Measurements from ENCODE around the gene PLXNA1. TPM values are rescaled to one million over a fixed set of nuclear protein-coding genes. Genes with fewer than 3 reads are reported as not detected.

Gene PLXNA1
- total RNA-seq, 1 experiment from 2014 or later: 30.3 TPM

DNA sequence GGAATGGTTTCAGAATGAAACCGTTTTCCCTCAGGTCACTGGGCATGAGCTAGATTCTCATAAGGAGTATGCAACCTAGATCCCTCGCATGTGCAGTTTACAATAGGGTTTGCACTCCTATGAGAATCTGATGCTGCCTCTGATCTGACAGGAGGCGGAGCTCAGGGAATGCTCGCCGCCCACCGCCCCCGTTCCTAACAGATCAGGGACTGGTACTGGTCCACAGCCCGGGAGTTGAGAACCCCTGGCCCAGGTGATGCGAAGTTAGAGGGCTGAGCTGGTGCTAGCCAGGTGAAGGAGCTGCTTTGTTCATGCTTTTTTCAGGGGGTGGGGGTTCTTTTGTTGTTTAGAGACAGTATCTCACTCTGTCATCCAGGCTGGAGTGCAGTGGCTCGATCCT is 15.5 kb upstream of the PLXNA1 start:
- no peak overlapping the region for H3K4me3 ChIP-seq (replicated peaks in 1 of 2; ENCODE audit: low read depth in 1 of 2, low read length in 2 of 2)
- ChIA-PET RAD21 (ENCODE audit: low non-redundant PET in 1 of 2, low total read pairs in 2 of 2, uncharacterized antibody in 2 of 2, unreplicated experiment in 2 of 2) (no interaction called here), CTCF (no interaction called here), POLR2A (no interaction called here)
- H3K4me2 ChIP-seq (ENCODE audit: low read length): no peak overlapping the region
- no TSS peak for BruUV-seq (replicated peaks)
- intact Hi-C loops (cut with micrococcal nuclease): no loop called here
- H2AFZ ChIP-seq (ENCODE audit: low read depth, low read length, poor library complexity, severe bottlenecking): no peak overlapping the region
- H3K9me3 ChIP-seq (ENCODE audit: control insufficient read depth in 1 of 2, insufficient read depth in 1 of 2, low read depth in 1 of 2, low read length in 2 of 2): no peaks in the 10 kb centered on the region
- H3K9me2 ChIP-seq (ENCODE audit: insufficient read depth): no peaks in the 10 kb centered on the region
- no peaks in the 10 kb centered on the region for H3K79me2 ChIP-seq (ENCODE audit: insufficient read depth, low read length)
- no peak overlapping the region for H3K27ac ChIP-seq (ENCODE audit: low read depth, low read length)
- no peak overlapping the region for H3K9ac ChIP-seq (ENCODE audit: low read length)
- no peaks in the 10 kb centered on the region for H4K20me1 ChIP-seq (ENCODE audit: insufficient read depth)
- TF ChIP-seq ELF1 (IDR thresholded peaks at IDR 0.05; ENCODE audit: borderline replicate concordance, low read depth) (no peak), REST (IDR thresholded peaks at IDR 0.05; ENCODE audit: low read depth) (no peak), ZNF274 (IDR thresholded peaks at IDR 0.05; ENCODE audit: low read depth, low read length) (no peak), CEBPB (IDR thresholded peaks at IDR 0.05; ENCODE audit: low read depth) (no peak), RAD21 (IDR thresholded peaks at IDR 0.05; ENCODE audit: low read depth) (no peak), EGR1 (IDR thresholded peaks at IDR 0.05; ENCODE audit: low read depth) (no peak), SIN3A (IDR thresholded peaks at IDR 0.05; ENCODE audit: low read depth) (no peak), EZH2 (IDR thresholded peaks at IDR 0.05) (no peak), ZFX (IDR thresholded peaks at IDR 0.05) (no peak), CTCF (IDR thresholded peaks at IDR 0.05 in 2 of 3, conservative IDR thresholded peaks at IDR 0.05 in 1 of 3; ENCODE audit: borderline replicate concordance in 1 of 3, insufficient read depth in 1 of 3, low read depth in 2 of 3, low read length in 2 of 3) (no peak), ZBTB33 (IDR thresholded peaks at IDR 0.05; ENCODE audit: extremely low read depth, insufficient replicate concordance, low read length) (no peak), TCF7L2 (IDR thresholded peaks at IDR 0.05; ENCODE audit: borderline replicate concordance, extremely low read depth, insufficient read depth, insufficient read length) (no peak), JUND (IDR thresholded peaks at IDR 0.05) (no peak)
- TF ChIP-seq, protein P1, sequence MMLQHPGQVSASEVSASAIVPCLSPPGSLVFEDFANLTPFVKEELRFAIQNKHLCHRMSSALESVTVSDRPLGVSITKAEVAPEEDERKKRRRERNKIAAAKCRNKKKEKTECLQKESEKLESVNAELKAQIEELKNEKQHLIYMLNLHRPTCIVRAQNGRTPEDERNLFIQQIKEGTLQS (IDR thresholded peaks at IDR 0.05): no peak
- TF ChIP-seq, protein P2, sequence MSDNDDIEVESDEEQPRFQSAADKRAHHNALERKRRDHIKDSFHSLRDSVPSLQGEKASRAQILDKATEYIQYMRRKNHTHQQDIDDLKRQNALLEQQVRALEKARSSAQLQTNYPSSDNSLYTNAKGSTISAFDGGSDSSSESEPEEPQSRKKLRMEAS (IDR thresholded peaks at IDR 0.05): no peak
- H3K36me3 ChIP-seq (ENCODE audit: control insufficient read depth in 1 of 2, insufficient read depth in 2 of 2, low read length in 2 of 2): no peaks in the 10 kb centered on the region
- H3K4me1 ChIP-seq (ENCODE audit: control insufficient read depth in 1 of 2, insufficient read depth in 2 of 2, low read length in 2 of 2): no peaks in the 10 kb centered on the region
- ATAC-seq (no peak), DNase-seq (ENCODE audit: low read depth, low spot score) (no peak)
- H3K27me3 ChIP-seq (ENCODE audit: insufficient read depth, low read length): no peaks in the 10 kb centered on the region; the same call in 1 of the 2 replicates
